ENCODE measurements around the gene SLC2A10.

DNA sequence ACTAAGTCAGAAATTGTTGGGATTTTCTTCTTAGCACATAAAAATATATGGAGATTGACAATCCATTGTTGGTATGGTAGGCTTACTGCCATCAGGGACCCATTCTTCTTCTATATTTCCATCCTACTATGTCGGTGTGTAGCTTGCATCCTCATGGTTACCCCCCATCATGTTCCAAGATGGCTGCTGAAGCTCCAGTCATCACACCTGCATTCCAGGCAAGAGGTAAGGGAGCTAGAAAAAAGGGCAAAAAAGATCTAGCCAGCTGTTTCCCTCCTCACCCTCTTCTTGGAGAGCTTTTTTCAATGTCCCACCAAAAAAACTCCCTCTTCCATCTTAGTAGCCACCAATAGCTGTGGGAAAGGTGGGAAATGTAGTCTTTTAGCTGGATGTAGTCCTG is 13.6 kb downstream of the SLC2A10 start:
- TF ChIP-seq POLR2A (IDR thresholded peaks at IDR 0.05) = no peak
- TF ChIP-seq, protein P1, sequence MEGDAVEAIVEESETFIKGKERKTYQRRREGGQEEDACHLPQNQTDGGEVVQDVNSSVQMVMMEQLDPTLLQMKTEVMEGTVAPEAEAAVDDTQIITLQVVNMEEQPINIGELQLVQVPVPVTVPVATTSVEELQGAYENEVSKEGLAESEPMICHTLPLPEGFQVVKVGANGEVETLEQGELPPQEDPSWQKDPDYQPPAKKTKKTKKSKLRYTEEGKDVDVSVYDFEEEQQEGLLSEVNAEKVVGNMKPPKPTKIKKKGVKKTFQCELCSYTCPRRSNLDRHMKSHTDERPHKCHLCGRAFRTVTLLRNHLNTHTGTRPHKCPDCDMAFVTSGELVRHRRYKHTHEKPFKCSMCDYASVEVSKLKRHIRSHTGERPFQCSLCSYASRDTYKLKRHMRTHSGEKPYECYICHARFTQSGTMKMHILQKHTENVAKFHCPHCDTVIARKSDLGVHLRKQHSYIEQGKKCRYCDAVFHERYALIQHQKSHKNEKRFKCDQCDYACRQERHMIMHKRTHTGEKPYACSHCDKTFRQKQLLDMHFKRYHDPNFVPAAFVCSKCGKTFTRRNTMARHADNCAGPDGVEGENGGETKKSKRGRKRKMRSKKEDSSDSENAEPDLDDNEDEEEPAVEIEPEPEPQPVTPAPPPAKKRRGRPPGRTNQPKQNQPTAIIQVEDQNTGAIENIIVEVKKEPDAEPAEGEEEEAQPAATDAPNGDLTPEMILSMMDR (IDR thresholded peaks at IDR 0.05) = no peak

All from tibial nerve (tissue), 3 donors.